Cardiac fibroblast (primary cell): ENCODE measurements around the gene MMP26.

Experiments
- DNase-seq, 2 donors: peaks; one replicate each; pipeline versions ENCODE4 v3.0.0 to v3.0.0-alpha.2; 2010; ENCODE audit warnings: low read depth in 2 of 2
- H3K4me3 ChIP-seq, 2 donors: replicated peaks in 1 of 2; 1 replicate in 1 of 2; 2 replicates in 1 of 2; pipeline ENCODE4 v1.5.1; 2011; ENCODE audit warnings: low read depth in 2 of 2, low read length in 2 of 2, mild to moderate bottlenecking in 2 of 2, moderate library complexity in 1 of 2
- CTCF ChIP-seq: IDR thresholded peaks from one replicate; pipeline ENCODE4 v1.5.1; 2011; ENCODE audit warnings: low read depth, mild to moderate bottlenecking, low read length, inconsistent platforms

The MMP26 gene

GRCh38 chr11:4695442-4695841 lies 9.1 kb upstream of the MMP26 start:
- DNase-seq = no peak
- no peak for TF ChIP-seq CTCF
- H3K4me3 ChIP-seq = no peak overlapping the region

GRCh38 chr11:4697585-4697984 lies 7.0 kb upstream of the MMP26 start, which contains the start of gene OR51E2:
Gene OR51E2 (minus strand): TSS chr11:4697853. CDS start chr11:4682711, 15,142 bp downstream.
- no peak for TF ChIP-seq CTCF

GRCh38 chr11:4699697-4700435 lies 4.7 kb upstream of the MMP26 start:
- no peak for DNase-seq
- no peak for TF ChIP-seq CTCF
- no peak overlapping the region for H3K4me3 ChIP-seq

More at GRCh38 chr11:4697585-4697984, 7.0 kb upstream of the MMP26 start, which contains the start of gene OR51E2:
- H3K4me3 ChIP-seq = no peak within 1 kb of the TSS
- DNase-seq = peak in 1 of 2 donors; percentile 70

GRCh38 chr11:4700436-4700820 lies 4.2 kb upstream of the MMP26 start:
- no peak for DNase-seq
- H3K4me3 ChIP-seq = no peak overlapping the region
- no peak for TF ChIP-seq CTCF

- TF ChIP-seq CTCF = no peak
- no peak for DNase-seq
- H3K4me3 ChIP-seq = no peak overlapping the region
These were observed 278 bp downstream of the MMP26 start for GRCh38 chr11:4704790-4705334.

GRCh38 chr11:4713241-4713640 lies 8.7 kb downstream of the MMP26 start:
- no peak overlapping the region for H3K4me3 ChIP-seq
- no peak for TF ChIP-seq CTCF
- peak in 1 of 2 donors; percentile 13 for DNase-seq
